HG03175 (cell line): ENCODE results near the gene C1QC.

ENCODE experiments used
- ATAC-seq: cut with Tn5 transposase; IDR thresholded peaks from one replicate; pipeline ENCODE4 v1.9.1; 2021; ENCODE audit warnings: mild to moderate bottlenecking, moderate library complexity; ENCODE audit not compliant: unreplicated experiment

Gene C1QC

GRCh38 chr1:22643381-22643780 lies at the start of gene C1QC:
TSS of gene C1QC (plus strand) at chr1:22643633. CDS start at chr1:22644024, 391 bp downstream.
- ATAC-seq = no peak

DNA sequence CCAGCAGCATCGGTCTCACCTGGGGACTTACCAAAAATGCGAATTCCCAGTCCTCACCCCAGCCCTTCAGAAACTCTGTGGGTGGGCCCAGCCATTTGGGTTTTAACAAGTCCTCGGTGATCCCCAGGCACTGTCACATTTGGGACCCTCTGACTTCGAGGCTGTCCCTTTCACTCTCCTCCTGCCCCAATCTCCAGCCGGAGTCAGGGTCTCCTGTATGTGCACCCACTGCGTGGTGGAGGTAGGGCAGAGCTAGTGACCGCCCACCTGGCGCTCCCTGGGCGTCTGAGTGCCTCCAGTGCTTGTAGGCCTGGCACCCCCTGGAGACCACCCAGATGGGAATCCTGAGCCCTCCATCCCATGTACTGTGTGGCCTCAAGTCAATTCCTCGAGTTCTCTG lies 49.0 kb upstream of the C1QC start:
- ATAC-seq = no peak

DNA sequence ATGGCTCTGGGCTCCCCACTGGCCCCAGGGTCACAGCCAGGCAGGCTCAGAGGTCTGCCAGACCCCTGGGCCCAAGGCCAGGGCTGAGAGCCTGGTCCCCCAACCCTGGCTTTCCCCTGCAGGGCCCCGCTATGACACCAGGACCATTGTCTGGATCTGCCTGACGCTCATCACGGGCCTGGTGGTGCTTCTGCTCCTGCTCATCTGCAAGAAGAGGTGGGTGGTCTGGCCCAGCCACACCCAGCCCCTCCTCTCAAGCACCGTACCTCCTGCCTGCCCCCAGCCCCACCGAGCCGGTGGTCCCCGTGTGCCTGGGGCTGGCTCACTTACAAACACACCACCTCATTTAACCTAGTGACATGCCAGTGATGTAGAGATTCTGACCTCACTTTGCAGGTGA lies 48.3 kb upstream of the C1QC start:
- no peak for ATAC-seq

- no peak for ATAC-seq
Measured at GRCh38 chr1:22597301-22597965, 46.0 kb upstream of the C1QC start.

- no peak for ATAC-seq
Measured at GRCh38 chr1:22597996-22598395, 45.4 kb upstream of the C1QC start.

DNA sequence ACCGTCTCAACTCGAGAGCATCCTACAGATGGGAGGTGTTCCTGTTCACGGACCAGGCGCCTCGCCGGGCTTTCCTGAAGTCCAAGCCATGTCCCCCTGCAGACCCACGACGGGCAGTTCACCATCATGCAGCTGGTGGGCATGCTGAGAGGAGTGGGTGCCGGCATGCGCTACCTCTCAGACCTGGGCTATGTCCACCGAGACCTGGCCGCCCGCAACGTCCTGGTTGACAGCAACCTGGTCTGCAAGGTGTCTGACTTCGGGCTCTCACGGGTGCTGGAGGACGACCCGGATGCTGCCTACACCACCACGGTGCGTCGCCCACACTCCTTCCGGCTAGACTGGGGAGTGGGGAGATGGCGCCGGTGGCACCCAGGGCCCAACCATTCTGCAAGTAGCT lies 44.7 kb upstream of the C1QC start:
- no peak for ATAC-seq

- ATAC-seq = no peak
Measured at GRCh38 chr1:22600071-22600816, 43.2 kb upstream of the C1QC start.

DNA sequence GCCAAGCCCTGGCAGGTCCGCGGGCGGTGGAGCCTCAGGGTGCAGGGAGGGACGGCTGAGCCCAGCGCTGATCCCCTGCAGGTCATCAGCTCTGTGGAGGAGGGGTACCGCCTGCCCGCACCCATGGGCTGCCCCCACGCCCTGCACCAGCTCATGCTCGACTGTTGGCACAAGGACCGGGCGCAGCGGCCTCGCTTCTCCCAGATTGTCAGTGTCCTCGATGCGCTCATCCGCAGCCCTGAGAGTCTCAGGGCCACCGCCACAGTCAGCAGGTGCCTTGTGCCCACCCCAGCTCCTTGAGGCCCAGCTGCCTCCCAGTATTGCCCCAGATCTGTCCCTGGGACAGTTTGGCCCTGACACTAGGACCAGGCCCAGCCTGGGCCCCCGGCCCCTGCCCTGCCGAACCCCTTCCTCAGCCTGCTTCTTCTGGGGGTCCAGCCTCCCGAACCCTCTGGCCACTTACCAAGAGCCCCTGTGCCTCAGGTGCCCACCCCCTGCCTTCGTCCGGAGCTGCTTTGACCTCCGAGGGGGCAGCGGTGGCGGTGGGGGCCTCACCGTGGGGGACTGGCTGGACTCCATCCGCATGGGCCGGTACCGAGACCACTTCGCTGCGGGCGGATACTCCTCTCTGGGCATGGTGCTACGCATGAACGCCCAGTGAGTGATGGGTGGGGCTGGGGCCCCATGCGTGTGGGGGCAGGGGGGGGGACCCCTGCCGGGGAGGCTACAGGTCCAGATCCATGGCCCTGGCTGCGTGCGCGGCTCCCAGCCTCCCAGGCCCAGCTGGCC lies 42.4 kb upstream of the C1QC start:
- ATAC-seq = no peak

GRCh38 chr1:22601610-22602009 lies 41.8 kb upstream of the C1QC start:
- no peak for ATAC-seq

- ATAC-seq = no peak
Measured at GRCh38 chr1:22602060-22602740, 41.2 kb upstream of the C1QC start.

- no peak for ATAC-seq
Measured at GRCh38 chr1:22606161-22606560, 37.3 kb upstream of the C1QC start.

GRCh38 chr1:22607154-22607553 lies 36.3 kb upstream of the C1QC start:
- ATAC-seq = no peak

- ATAC-seq = no peak
Measured at GRCh38 chr1:22608361-22608760, 35.1 kb upstream of the C1QC start.

DNA sequence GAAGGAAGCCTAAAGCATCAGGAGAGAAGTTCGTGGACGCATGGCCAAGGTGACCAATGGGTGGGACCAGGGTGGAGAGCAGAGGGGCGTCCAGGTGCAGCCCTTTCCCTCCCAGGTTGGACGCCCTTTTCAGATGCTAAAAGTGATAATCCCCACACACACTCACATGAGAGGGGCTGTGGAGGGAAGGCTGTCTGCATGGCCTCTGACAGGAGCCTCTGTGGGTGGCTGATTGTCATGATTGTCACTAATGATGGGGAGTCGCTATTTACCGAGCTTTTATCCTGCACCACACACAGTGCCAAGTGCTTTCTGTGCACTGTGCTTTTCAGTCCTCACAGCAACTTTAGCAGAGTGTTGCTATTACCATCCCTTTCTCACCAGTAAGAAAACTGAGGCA lies 34.1 kb upstream of the C1QC start:
- ATAC-seq = no peak

GRCh38 chr1:22611530-22611947 lies 31.9 kb upstream of the C1QC start:
- ATAC-seq = no peak

DNA sequence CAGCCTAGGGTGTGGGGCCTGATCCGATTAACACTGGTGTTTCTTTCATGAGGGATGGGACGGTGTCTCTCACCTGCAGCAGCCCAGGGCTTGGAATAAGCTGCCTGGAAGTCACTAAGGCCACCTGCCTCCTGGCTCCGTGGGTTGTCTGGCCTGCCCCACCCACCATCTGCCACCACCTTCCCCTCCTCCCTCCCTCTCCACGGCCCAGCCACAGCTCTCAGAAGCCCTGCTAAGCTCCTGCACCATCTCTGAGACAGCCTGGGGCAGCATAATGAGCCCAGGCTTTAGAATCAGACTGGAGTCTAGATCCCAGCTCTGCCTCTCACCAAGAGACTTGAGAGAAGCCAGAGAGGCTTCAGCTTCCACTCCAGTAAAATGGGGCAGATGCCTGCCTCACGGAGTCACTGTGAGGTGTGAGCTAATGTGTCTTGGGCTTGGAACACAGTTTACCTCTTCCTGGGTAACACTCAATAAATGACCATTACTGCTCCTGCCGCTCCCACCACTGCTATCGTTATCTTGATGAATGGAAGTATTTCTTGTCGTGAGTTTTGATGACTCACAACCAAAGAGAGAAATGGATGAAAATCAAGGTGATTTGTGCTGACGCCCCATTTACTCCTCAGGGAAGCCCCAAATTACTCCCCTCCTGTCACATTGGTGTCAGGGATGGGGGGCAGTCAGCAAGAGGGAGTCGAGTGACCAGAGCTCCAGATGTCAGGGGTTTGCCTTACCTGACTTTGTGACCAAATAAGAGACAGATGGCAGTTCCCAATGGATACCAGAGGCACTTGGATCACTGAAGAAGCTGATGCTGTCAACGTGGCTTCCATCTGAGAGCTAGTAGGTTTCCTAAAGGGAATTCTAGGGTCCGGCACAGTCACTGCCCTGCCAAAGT lies 30.5 kb upstream of the C1QC start:
- ATAC-seq = no peak

DNA sequence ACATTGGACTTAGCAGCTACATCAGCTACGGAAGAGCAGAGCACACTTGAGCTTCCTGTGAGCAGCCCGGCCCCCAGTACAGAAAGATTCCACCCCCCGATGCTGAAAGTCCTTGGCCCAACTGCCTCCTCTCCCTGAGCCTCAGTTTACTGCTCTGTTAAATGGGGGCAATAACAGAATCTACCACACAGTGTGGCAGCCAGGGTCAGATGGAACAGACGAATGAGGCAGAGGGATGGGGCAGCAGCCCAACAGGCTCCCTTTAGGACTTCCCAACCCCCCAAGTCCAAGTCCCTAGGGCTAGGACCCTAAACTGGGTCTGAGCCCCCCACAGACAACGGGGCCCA lies 29.9 kb upstream of the C1QC start:
- no peak for ATAC-seq

- no peak for ATAC-seq
Measured at GRCh38 chr1:22613951-22614350, 29.5 kb upstream of the C1QC start.

DNA sequence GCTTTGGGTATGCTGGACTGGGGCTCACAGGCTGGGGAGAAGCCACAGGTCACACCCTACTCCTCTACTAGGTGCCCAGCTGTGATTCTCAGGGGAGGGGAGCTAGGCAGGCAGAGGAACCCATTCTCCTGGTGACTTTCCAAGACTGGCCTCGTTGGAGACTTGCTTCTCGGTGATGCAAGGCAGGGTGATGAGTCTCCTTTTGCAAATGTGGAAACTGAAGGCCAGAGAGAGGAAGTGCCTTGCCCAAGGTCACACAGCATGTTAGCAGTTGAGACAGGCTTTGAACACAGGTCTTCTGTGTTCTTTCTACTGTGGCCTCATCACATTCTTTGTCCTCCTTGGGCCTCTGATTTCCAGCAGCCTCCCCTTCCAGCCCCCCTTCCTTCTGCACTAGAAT lies 27.5 kb upstream of the C1QC start:
- ATAC-seq = no peak

GRCh38 chr1:22616571-22616970 lies 26.9 kb upstream of the C1QC start:
- ATAC-seq = no peak
